Gastroesophageal sphincter (tissue), 4 donors: Measurements from ENCODE around the gene FAM47C. TPM values are rescaled to one million over a fixed set of nuclear protein-coding genes. Genes with fewer than 3 reads are reported as not detected.
"Not testable (repeated sequence)": the region's sequence is repeated elsewhere in the genome, so short reads cannot be mapped to it uniquely, and the experiment has no call there.

Experiments
- ATAC-seq: fragments of 150-250 bp; one replicate; pipeline ENCODE4 v1.9.1; 2016; ENCODE audit warnings: mild to moderate bottlenecking, moderate library complexity
- H3K27ac ChIP-seq, 4 donors: fragments of 200-600 bp; sonication (generic) in 3 of 4; 1 replicate in 3 of 4; 2 replicates in 1 of 4; pipeline ENCODE4 v1.5.1; 2016 to 2019
- H3K27me3 ChIP-seq: fragments of 200-600 bp; sonication (generic); one replicate; pipeline ENCODE4 v1.5.1; 2019
- H3K36me3 ChIP-seq, 2 donors: fragments of 200-600 bp; sonication (generic); one replicate each; pipeline ENCODE4 v1.5.1; 2019; ENCODE audit warnings: control low read depth in 1 of 2
- H3K4me1 ChIP-seq, 3 donors: fragments of 200-600 bp; sonication (generic); 1 replicate in 2 of 3; 2 replicates in 1 of 3; pipeline ENCODE4 v1.5.1; 2016 to 2019; ENCODE audit warnings: control low read depth in 2 of 3
- H3K4me3 ChIP-seq, 2 donors: fragments of 200-600 bp; sonication (generic); one replicate each; pipeline ENCODE4 v1.5.1; 2019; ENCODE audit warnings: mild to moderate bottlenecking in 1 of 2, moderate library complexity in 1 of 2
- H3K9me3 ChIP-seq, 3 donors: fragments of 200-600 bp; sonication (generic); one replicate each; pipeline ENCODE4 v1.5.1; 2017 to 2019; ENCODE audit warnings: control low read depth in 2 of 3
- EP300 ChIP-seq: sonication (generic); formaldehyde crosslinking; IDR thresholded peaks from one replicate; pipeline ENCODE4 v1.6.1; 2017; ENCODE audit warnings: antibody characterized with exemption, mild to moderate bottlenecking
- POLR2A ChIP-seq, 2 donors: fragments of 450-650 bp; IDR thresholded peaks; one replicate each; pipeline ENCODE4 v1.6.1; 2017; ENCODE audit warnings: antibody characterized with exemption in 2 of 2, mild to moderate bottlenecking in 2 of 2, moderate library complexity in 1 of 2
- POLR2AphosphoS5 ChIP-seq: sonication (generic); formaldehyde crosslinking; IDR thresholded peaks from one replicate; pipeline ENCODE4 v1.6.1; 2017; ENCODE audit warnings: antibody characterized with exemption
- WGBS, 2 donors: methylation state at CpG; one replicate each; pipeline ENCODE4 v1.1.5; 2018; ENCODE audit warnings: low coverage in 1 of 2; 5-methylcytosine and 5-hydroxymethylcytosine counted together
- total RNA-seq, 4 donors: library from RNA; depleted of rRNA; stranded (reverse); fragments of >200 nt; gene quantifications; one replicate each; pipeline ENCODE4 v1.1.0, GENCODE V29; 2016
- TF ChIP-seq, protein P1 (sequence below), 4 experiments: fragments of 200-600 bp in 2 of 4; fragments of 450-650 bp in 2 of 4; sonication (generic) in 1 of 4; IDR thresholded peaks; one replicate each; pipeline ENCODE4 v1.5.1; 2017 to 2019; ENCODE audit warnings: antibody characterized with exemption in 4 of 4, mild to moderate bottlenecking in 2 of 4, moderate library complexity in 2 of 4

The FAM47C gene
- total RNA-seq, 4 donors from 2014 or later: not detected

DNA sequence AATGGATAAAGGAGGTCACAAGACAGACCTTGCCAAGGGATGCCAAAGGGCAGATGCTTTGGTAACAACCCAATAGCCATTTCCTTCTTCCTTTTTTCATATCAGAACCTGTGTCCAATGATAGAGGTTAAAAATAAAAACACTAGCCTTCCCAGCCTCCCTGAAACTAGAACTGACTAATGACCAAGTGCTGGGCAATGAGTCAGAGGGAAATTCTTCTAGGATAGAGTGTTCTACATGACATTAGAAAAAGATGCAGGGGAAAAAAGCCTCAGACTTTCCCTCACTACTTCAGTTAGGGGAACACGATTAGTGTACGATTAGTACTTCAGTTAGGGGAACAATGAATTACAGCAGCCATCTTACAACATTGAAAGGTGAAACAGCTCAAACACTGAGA lies 29.3 kb upstream of the FAM47C start:
- no peak overlapping the region for H3K27ac ChIP-seq
- ATAC-seq: no peak
- TF ChIP-seq, protein P1, sequence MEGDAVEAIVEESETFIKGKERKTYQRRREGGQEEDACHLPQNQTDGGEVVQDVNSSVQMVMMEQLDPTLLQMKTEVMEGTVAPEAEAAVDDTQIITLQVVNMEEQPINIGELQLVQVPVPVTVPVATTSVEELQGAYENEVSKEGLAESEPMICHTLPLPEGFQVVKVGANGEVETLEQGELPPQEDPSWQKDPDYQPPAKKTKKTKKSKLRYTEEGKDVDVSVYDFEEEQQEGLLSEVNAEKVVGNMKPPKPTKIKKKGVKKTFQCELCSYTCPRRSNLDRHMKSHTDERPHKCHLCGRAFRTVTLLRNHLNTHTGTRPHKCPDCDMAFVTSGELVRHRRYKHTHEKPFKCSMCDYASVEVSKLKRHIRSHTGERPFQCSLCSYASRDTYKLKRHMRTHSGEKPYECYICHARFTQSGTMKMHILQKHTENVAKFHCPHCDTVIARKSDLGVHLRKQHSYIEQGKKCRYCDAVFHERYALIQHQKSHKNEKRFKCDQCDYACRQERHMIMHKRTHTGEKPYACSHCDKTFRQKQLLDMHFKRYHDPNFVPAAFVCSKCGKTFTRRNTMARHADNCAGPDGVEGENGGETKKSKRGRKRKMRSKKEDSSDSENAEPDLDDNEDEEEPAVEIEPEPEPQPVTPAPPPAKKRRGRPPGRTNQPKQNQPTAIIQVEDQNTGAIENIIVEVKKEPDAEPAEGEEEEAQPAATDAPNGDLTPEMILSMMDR (IDR thresholded peaks at IDR 0.05): no peak
- TF ChIP-seq POLR2AphosphoS5 (no peak), EP300 (no peak), POLR2A (IDR thresholded peaks at IDR 0.05) (no peak)
- no peaks in the 10 kb centered on the region for H3K9me3 ChIP-seq
- H3K36me3 ChIP-seq: no peaks in the 10 kb centered on the region
- WGBS, 2 donors: 50 to 55% methylated on average over 2 of the region's 2 CpGs
- H3K4me3 ChIP-seq: no peak overlapping the region
- no peaks in the 10 kb centered on the region for H3K4me1 ChIP-seq
- H3K27me3 ChIP-seq: no peaks in the 10 kb centered on the region

DNA sequence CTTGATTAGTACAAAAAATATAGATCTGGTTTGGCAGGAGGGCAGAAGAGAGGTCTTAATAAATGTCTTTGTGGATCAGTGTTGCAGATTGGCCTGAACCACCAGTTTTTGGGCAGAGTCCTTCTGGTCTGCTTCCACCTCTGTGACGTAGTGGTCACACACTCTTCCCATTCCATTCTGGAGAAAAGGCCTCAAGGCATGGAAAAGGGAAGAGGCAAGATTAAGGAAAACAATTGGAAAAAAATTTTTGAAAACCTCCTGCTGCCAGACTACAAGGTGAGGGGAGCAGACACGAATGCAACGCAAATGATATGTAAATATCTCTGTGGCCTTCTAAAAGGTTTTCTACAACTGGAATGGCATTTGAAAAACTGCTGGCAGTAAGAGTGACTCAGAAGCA lies 24.3 kb upstream of the FAM47C start:
- Histone ChIP-seq H3K36me3 (no peaks in the 10 kb centered on the region), H3K27ac (no peak overlapping the region), H3K4me3 (no peak overlapping the region), H3K4me1 (no peaks in the 10 kb centered on the region), H3K9me3 (no peaks in the 10 kb centered on the region), H3K27me3 (peaks cover 13% of the 10 kb centered on the region)
- TF ChIP-seq, protein P1 (IDR thresholded peaks at IDR 0.05): no peak
- TF ChIP-seq EP300 (no peak), POLR2AphosphoS5 (no peak), POLR2A (IDR thresholded peaks at IDR 0.05) (no peak)
- ATAC-seq: no peak
- WGBS, 2 donors: 14% methylated on average over 2 of the region's 3 CpGs; no CpG with 5 or more reads in 1 of the 2 donors

DNA sequence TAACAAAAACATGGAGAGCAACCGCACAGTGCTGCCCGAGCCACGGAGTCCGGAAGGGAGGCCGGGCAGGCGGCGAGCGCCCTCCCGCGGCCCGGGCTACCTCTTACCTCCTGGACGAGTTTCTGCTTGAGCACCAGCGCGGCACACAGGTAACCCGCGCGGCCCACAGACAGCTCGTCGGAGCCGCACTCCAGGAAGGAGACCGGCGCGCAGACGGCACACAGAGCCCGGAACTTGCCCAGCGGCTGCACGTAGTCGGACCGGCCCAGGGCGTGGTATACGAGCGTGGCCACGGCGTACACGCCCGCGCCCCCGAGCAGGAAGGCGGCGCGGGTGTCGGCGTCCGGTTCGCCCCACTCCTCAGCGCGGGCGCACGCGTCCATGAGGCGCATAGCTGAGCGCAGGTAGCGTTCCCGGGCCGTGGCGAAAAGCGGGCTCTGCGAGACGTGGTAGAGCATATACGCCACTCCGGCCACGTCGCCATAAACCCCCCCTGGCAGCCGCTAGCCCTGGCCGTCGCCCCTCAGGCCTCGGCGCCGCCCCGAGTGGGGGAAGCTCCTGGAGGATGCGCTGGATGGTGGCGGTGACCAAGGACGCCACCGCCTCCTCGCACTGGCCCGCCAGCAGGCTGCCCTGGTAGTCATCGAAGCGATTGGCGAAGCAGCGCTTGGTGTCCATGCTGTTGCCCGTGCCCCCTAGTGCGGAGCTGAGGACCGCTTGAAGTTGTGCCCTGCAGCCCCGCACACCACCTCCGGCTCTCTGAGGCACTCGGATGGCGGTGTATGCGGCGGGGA lies 22.6 kb upstream of the FAM47C start:
- H3K9me3 ChIP-seq, H3K4me3 ChIP-seq, ATAC-seq, H3K4me1 ChIP-seq, H3K27ac ChIP-seq, H3K36me3 ChIP-seq: not testable (repeated sequence)
- H3K27me3 ChIP-seq: peaks cover 13% of the 10 kb centered on the region
- WGBS, 2 donors: 0 to 5% methylated on average over 3 to 4 of the region's 89 CpGs

DNA sequence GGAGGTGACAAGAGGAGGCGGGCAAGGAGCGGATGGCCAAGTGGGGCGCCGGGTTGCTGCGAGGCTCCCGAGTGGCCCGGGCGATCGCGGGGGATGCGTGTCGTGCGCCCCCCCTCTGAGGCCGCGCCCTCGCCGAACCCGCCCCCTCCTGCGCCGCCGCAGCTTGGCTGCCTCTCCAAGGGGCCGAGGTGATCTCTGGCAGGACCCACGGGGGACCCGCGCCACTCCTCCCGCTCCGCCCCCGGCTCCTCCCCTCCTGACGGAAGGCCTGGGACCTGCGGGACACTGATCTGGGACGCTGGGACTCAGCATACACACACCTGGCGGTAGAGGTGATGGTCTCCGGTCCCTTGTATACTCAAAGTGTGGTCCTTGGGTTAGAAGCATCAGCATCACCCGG lies 21.9 kb upstream of the FAM47C start:
- ATAC-seq: no peak
- no peaks in the 10 kb centered on the region for H3K9me3 ChIP-seq
- H3K27me3 ChIP-seq: peaks cover 13% of the 10 kb centered on the region
- TF ChIP-seq POLR2AphosphoS5 (no peak), POLR2A (IDR thresholded peaks at IDR 0.05) (no peak), EP300 (no peak)
- TF ChIP-seq, protein P1 (IDR thresholded peaks at IDR 0.05): no peak
- no peaks in the 10 kb centered on the region for H3K4me1 ChIP-seq
- WGBS, 2 donors: no CpG with 5 or more reads among the region's 34 CpGs
- H3K36me3 ChIP-seq: no peaks in the 10 kb centered on the region
- H3K27ac ChIP-seq: no peak overlapping the region
- H3K4me3 ChIP-seq: no peak overlapping the region

DNA sequence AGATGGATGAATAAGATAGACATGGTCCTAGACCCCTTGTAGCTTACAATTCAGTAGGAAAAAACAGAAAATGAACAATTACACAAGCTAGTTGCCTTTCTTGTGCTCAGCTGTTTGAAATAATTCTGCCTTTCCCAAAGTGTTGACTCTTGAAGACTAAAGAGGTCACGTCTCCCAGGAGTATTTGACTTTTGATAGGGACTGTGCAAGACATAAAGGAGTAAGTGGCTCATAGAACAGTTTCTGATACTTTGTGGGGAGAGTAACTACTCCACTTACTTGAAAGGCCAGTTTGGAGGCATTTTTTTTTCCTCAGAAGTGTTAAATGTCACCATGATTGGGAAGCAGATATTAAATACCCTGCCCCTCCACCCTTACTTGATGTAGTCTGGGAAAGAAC lies 21.0 kb upstream of the FAM47C start:
- not testable (repeated sequence) for H3K27ac ChIP-seq, H3K4me3 ChIP-seq, H3K36me3 ChIP-seq, H3K9me3 ChIP-seq, H3K4me1 ChIP-seq, ATAC-seq
- H3K27me3 ChIP-seq: peaks cover 13% of the 10 kb centered on the region
- no CpG with 5 or more reads among the region's 1 CpG for WGBS, 2 donors

DNA sequence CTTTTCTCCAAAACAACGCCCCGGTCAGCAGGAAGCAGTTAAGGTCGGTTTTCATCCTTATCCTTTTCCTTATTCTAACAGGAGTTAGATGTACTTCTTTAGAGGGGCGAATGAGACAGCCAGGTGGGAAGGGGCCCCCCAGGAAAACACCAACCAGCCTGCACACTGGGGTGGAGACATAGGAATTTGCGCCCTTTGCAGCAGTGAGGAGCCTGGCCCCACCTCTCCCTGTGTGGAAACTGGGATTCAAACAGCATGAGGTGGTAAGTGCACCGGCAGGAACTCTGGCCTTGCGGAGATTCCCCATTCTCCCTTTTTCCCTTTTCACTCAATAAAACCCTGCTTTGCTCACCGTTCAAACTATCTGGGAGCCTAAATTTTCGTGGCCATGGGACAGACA lies 8.0 kb upstream of the FAM47C start:
- ATAC-seq: no peak
- WGBS, 2 donors: 34 to 75% methylated on average over 2 to 4 of the region's 9 CpGs

More for the DNA sequence above, 8.0 kb upstream of the FAM47C start:
- Histone ChIP-seq H3K4me1 (no peaks in the 10 kb centered on the region), H3K27me3 (no peaks in the 10 kb centered on the region), H3K9me3 (no peaks in the 10 kb centered on the region), H3K4me3 (no peak overlapping the region), H3K27ac (no peak overlapping the region), H3K36me3 (no peaks in the 10 kb centered on the region)
- TF ChIP-seq, protein P1 (IDR thresholded peaks at IDR 0.05): no peak
- TF ChIP-seq POLR2A (IDR thresholded peaks at IDR 0.05): no peak
- no peak for TF ChIP-seq POLR2AphosphoS5
- no peak for TF ChIP-seq EP300
